NK-92 (cell line): Measurements from ENCODE around the gene XK.
A peak's percentile ranks its signal among the peaks of the same experiment; 100 is the strongest.

Experiments
- DNase-seq: peaks from one replicate; lab custom pipeline; 2025; ENCODE audit not compliant: unreplicated experiment; lab: John Stamatoyannopoulos, UW

XK gene

GRCh38 chrX:37679230-37679629 is 6.4 kb upstream of the XK start:
- no peak for DNase-seq

- no peak for DNase-seq
Measured at GRCh38 chrX:37679888-37680287, 5.7 kb upstream of the XK start.

GRCh38 chrX:37684426-37684825 is 1.2 kb upstream of the XK start:
- DNase-seq, result no peak

- DNase-seq, result no peak
Measured at GRCh38 chrX:37684973-37685372, 618 bp upstream of the XK start.

- no peak for DNase-seq
Measured at GRCh38 chrX:37686369-37686995, 891 bp downstream of the XK start.

- no peak for DNase-seq
Measured at GRCh38 chrX:37686996-37687395, 1.4 kb downstream of the XK start.

- DNase-seq, result no peak
Measured at GRCh38 chrX:37690119-37690518, 4.5 kb downstream of the XK start.

- no peak for DNase-seq
Measured at GRCh38 chrX:37692918-37693317, 7.3 kb downstream of the XK start.

- no peak for DNase-seq
Measured at GRCh38 chrX:37697169-37697760, 11.7 kb downstream of the XK start.

GRCh38 chrX:37701588-37701987 is 16.0 kb downstream of the XK start:
- no peak for DNase-seq

GRCh38 chrX:37711991-37712390 is 26.4 kb downstream of the XK start:
- no peak for DNase-seq

GRCh38 chrX:37712458-37712857 is 26.9 kb downstream of the XK start:
- DNase-seq, result no peak

GRCh38 chrX:37714479-37714878 is 28.9 kb downstream of the XK start:
- DNase-seq, result no peak

GRCh38 chrX:37716602-37717001 is 31.0 kb downstream of the XK start:
- DNase-seq, result no peak

- DNase-seq, result no peak
Measured at GRCh38 chrX:37717708-37718107, 32.1 kb downstream of the XK start.

- DNase-seq, result no peak
Measured at GRCh38 chrX:37722595-37722994, 37.0 kb downstream of the XK start.

GRCh38 chrX:37726346-37726745 is 40.8 kb downstream of the XK start:
- no peak for DNase-seq

GRCh38 chrX:37745354-37745753 is 59.8 kb downstream of the XK start:
- DNase-seq, result no peak

GRCh38 chrX:37745835-37746217 is 60.2 kb downstream of the XK start:
- no peak for DNase-seq

GRCh38 chrX:37746218-37746941 is 60.8 kb downstream of the XK start:
- DNase-seq, result peak; percentile 7

GRCh38 chrX:37746951-37747350 is 61.4 kb downstream of the XK start:
- DNase-seq, result no peak

GRCh38 chrX:37752281-37752680 is 66.7 kb downstream of the XK start:
- no peak for DNase-seq

- DNase-seq, result no peak
Measured at GRCh38 chrX:37752936-37753335, 67.3 kb downstream of the XK start.
